Measurements from ENCODE around the gene ISLR.

DNA sequence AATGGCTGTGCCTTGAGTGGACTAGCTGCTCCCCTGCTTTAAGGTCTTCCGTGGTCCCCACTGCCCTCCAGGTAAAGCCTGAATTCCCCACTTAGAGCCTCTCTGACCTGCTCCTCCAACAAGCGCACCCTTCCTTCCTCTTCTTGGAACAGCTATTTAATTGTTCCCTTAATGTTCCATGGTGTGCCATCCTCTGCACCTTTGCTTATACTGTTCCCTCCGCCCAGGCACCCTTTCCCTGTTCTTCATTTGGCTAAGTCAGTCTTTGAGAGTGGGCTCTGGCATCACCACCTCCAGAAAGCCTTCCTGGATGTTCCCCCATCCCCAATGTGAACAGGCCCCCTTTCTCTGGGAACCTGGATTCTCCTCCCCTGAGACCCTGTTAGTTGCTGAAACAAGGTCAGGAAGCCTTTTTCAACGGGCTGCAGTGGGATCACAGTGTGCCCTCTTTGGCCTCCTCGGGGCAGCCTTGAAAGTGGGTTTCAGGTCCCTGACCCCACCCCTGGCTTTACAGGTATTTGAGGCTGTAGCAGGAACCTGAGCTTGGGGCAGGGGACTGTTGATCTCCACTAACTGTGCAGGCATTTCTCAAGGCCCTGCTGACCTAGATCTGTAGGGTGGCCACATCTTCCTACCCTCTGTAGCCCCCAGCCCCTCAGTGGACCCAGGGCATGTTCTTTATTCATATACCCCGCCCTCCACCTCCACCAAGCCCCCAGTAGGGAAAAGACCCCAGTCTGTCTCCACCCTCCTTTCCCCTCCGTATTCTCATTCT, 5.0 kb downstream of the ISLR start:
- no peak for TF ChIP-seq POLR2A (IDR thresholded peaks at IDR 0.05)
- no peak for TF ChIP-seq CTCF (IDR thresholded peaks at IDR 0.05)
